ENCODE results near the gene TGFB1. TPM values are rescaled to one million over a fixed set of nuclear protein-coding genes. Genes with fewer than 3 reads are reported as not detected.
"Not testable (repeated sequence)": the region's sequence is repeated elsewhere in the genome, so short reads cannot be mapped to it uniquely, and the experiment has no call there.

The TGFB1 gene
- 11.6 and 11.7 TPM in 2 replicates for total RNA-seq (2014; rRNA removed)
- polyA plus RNA-seq (2012) = 36.1 TPM

DNA sequence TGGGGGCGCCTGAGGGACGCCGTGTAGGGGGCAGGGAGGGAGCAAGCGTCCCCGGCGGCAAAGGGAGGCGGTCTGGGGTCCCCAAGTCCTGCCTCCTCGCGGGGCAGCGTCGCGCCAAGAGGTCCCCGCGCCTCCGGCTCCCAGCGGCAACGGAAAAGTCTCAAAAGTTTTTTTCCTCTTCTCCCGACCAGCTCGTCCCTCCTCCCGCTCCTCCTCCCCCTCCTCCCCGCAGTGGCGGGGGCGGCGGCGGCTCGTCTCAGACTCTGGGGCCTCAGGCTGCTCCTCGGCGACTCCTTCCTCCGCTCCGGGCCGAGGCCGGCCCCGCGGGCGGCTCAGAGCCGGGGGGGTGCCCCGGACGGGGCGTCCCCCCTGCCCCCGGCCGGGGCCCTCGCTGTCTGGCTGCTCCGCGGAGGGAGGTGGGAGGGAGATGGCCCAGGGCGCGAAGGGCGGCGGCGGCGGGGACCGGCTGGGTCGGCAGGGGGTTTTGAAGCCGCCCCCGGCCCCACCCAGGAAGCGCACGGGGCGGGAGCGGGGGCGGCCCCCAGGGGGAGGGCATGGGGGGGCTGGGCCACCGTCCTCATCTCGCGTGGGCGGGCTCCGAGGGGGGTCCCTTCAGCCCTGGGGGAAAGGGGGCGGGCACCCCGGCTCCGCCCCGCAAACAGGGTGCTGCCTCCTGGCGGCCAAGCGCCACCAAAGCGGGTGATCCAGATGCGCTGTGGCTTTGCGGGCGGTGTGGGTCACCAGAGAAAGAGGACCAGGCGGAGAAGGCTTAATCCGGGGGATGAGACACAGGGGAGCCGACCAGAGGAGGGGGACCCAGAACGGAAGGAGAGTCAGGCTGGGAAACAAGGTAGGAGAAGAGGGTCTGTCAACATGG, at the start of gene TGFB1:
TGFB1 (minus strand) TSS at position 457 of the 877 bp plus-strand sequence. CDS start 878 bp downstream, outside the sequence.
- peak; percentile 78 for DNase-seq (ENCODE audit: low read depth)

DNA sequence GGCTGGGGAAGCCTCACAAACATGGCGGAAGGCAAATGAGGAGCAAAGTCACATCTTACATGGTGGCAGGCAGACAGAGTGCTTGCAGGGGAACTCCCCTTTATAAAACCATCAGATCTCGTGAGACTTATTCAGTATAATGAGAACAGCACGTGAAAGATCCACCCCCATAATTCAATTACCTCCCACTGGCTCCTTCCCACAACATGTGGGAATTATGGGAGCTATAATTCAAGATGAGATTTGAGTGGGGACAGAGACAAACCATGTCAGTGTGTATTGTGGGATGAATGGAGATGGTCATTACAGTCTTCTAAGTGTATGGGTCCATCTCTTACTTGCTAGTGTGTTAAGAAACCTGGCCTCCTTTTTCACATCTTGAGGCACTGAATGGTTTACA, 48.3 kb upstream of the TGFB1 start:
- no peak for DNase-seq (ENCODE audit: low read depth)

DNA sequence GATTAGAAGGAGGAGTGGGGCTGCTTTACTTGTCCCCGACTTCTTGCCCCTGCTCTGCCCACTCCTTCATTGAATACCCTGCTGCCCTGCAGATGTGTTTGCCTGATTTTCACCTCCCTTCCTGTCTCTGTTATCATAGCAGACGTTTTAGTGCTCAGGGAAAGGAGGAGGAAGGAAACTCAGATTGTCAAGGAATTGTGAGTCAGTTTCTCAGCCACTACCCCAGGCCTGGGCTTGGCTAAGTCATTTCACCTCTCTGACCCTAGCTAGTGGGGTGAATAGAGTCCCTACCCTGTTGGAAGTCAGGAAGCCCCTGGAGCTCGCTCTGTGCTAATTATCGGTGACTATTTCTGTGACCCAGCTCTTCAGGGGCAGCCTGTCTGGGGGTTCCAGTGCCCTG, 47.8 kb upstream of the TGFB1 start:
- DNase-seq (ENCODE audit: low read depth) = no peak

DNA sequence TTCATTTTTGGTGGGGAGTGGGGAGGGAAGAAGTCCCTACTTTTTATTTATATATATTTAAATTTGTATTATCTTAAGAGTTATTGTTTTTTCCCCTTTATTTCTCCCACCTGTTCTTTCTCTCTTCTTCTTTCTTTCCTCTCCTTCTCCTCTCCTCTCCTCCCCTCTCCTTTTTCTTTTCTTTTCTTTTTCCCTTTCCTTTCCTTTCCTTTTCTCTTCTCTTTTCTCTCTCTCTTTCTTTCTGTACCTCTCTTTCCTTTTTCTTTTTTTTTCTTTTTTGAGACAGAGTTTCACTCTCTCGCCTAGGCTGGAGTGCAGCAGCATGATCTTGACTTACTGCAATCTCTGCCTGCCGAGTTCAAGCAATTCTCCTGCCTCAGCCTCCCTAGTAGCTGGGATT, 45.8 kb upstream of the TGFB1 start:
- DNase-seq (ENCODE audit: low read depth) = no peak

DNA sequence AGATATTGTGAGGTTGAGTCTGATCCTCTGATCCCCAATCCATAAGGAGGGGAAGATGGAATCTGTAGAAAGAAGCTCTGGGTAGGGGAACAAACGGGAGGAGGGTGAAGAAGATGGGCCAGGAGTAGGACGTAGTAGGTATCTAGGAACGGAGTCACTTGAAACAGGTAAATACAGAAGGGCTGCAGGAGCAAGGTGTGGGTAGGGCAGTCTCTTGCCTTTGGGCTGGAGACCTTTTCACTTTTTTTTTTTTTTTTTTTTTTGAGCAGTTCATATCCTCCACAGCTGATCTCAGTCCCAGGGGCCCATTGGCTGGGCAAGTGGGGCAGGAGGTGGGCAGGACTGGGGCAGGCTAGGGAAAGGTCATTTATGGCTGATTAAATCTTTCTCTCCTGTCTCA, 45.4 kb upstream of the TGFB1 start:
- DNase-seq (ENCODE audit: low read depth) = no peak

DNA sequence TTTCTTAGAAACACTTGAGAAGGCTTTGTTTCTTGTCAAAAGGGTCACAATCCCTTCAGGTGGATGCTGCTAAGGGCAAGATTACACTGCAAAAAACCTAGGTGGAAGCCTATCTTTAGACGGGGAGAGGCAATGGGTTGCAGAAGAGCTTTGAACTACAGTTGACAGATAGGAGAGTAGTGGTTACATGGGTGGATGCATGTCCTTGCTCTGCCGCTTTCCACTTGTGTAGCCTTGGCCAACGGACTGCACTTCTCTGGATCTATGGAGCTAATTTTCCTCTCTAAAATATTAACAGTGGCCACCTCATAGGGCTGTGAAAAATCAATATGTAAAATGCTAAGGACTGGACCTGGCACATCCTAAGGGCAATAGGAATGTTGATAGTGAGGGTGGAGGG, 44.9 kb upstream of the TGFB1 start:
- no peak for DNase-seq (ENCODE audit: low read depth)

DNA sequence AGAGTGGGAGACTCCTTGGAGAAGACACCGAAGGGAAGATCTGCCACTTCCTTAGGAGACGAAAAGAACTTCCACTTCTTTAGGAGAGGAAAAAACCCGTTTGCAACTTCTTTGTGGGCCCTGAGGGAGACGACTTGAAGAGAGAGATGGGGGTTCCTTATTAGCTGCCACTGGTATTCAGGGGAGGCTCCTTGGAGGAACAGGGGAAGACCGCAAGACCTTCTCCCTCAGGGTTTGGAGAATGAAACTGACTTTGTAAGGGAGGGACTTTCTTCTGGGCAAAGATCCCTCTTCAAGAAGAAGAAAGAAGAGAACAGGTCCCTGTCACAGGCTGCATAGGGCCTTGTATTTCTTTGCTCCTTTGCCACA, 44.3 kb upstream of the TGFB1 start:
- DNase-seq (ENCODE audit: low read depth) = peak; percentile 4

DNA sequence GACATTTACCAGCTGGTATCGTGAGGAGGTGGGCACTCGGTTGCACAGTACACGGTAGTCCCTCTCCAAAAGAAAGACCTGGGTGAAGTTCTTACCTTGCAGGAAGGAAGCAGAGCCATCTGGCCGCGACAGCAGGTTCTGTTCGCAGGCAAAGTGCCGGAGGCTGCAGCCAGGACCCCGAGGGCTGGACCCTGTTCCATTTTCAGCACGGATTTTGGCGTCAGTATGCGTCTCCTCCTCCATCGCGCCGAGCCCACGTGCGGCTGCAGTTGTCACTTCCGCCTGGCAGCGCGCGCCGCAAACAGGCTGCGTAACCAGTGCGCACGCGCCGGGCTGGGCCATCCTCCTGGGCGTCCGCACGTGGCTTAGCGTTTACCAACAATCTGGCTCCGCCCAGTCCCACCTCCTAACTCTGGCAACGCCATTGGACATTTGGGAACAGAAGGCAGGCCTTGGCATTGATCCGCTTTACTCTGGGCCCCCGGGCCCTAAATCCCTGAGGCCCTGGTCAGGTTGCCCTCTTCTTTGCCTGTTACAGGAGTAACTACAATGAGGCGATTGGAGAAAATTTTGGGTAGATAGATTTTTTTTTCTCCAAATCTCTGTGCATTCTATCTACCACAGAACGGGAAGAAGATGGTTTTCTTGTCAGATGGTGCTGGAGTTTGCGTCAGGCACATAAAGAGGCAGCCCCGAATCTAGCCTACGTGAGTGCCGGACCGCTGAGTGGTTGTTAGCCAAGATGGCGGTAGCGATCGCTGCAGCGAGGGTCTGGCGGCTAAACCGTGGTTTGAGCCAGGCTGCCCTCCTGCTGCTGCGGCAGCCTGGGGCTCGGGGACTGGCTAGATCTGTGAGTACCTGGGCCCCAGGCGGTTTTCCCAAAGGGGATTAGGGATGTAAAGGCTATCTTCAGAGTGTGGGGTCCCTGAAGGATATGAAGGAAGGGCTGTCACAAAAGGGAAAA, 43.6 kb upstream of the TGFB1 start, which contains the start of the genes BCKDHA and EXOSC5:
BCKDHA (plus strand) TSS at position 733 of the 964 bp plus-strand sequence; CDS start at position 743, 10 bp downstream.
EXOSC5 (minus strand) TSS at position 274 of the 964 bp plus-strand sequence; CDS start at position 243, 31 bp downstream.
- DNase-seq (ENCODE audit: low read depth) = peak; percentile 99

DNA sequence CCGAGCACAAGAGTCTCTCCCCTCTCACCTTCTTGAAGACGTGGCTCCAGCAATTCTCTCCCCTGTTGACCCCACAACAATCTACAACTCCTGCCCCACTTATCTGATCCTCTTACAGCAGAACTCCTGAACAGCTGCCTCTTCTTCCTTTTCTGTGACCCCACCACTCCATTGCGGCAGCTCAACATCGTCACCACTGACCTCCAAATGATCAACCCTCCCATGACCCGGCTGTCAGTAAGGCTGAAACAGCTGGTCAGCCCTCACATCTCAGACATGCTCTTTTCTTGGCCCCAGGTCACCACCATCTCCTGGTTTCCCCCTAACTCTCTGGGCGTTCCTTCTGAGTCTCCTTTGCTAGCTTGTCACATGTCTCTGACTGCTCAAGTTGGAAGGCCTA, 41.6 kb upstream of the TGFB1 start:
- DNase-seq (ENCODE audit: low read depth) = no peak

DNA sequence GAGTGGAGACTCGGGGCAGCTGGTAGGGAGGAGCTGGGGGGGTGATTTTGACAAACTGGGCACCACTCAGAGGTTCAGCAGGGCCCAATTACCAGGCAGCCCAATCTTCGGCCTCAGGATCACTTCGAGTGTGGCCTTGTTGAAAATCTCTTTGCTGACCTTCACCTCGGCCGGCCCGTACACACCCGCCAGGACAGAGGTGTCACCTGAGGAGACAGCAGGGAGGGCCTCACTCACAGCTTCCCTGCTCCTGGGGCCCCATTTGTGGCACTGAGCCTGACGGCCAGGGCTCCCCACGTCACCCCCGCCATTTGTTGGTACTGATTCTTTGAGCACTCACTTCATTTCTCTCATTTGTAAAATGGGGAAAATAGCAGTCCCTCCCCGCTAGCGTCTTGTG, 39.1 kb upstream of the TGFB1 start:
- no peak for DNase-seq (ENCODE audit: low read depth)

DNA sequence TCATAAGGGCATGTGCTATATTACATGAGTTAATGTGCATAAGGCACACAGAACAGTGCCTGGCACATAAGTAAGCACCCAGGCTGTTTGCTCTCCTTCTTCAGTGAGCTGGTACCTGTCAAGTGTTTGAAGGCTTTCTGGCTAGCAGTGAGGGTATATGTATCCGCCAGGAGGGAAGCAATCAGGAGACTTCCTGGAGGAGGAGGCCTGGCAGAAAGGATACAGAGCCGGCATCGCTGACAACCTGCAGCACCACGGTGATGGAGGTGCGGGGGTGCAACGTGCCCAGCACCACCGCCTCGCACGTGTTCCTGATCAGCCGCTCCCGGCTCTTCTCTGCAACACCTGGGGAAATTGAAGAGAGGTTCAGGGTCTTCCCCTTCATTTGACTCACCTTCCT, 37.9 kb upstream of the TGFB1 start:
- DNase-seq (ENCODE audit: low read depth) = no peak

DNA sequence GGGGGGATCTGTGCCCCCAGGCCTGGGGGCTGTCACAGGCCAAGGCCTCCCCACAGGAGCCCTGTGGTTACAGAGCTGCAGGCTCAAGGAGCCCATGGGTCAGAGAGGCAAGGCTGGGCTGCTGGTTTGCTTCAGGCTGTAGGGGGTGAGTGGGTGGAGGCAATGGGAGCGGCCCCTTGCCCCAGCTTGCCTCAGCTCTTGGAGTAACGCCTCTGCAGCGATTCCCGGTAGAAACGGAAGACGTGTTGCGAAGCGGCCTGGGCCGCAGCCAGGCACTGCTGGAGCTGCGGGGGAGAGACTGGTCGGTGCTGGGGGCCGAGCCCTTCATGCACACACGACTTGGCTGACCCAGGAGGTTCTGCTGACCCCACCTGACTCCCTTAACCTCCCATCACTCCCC, 32.7 kb upstream of the TGFB1 start:
- DNase-seq (ENCODE audit: low read depth) = no peak

DNA sequence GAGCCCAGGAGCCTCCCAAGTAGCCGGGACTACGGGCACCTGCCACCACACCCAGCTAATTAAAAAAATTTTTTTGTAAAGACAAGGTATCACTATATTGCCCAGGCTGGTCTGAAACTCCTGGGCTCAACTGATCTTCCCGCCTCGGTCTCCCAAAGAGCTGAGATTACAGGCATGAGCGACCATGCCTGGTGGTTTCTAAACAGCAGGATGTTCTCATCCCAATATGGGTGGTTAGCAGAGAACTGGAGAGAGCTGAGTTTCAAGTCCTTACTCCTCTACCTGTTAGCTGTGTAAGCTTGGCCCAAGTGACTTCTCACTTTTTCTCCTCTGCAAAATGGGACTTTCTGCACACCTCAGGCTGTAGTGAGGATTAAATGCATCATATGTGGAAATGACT, 30.6 kb upstream of the TGFB1 start:
- no peak for DNase-seq (ENCODE audit: low read depth)

DNA sequence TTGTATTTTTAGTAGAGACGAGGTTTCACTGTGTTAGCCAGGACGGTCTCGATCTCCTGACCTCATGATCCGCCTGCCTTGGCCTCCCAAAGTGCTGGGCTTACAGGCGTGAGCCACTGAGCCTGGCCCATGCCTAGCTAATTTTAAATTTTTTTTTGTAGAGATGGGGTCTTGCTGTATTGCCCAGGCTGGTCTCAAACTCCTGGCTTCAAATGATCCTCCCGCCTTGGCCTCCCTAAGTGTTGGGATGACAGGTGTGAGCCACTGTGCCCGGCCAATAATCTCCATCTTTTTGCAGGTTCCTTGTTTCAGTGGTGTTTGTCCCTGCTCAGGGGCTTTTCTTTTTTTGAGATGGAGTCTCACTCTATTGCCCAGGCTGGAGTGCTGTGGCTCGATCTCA, 27.8 kb upstream of the TGFB1 start:
- not testable (repeated sequence) for DNase-seq (ENCODE audit: low read depth)

DNA sequence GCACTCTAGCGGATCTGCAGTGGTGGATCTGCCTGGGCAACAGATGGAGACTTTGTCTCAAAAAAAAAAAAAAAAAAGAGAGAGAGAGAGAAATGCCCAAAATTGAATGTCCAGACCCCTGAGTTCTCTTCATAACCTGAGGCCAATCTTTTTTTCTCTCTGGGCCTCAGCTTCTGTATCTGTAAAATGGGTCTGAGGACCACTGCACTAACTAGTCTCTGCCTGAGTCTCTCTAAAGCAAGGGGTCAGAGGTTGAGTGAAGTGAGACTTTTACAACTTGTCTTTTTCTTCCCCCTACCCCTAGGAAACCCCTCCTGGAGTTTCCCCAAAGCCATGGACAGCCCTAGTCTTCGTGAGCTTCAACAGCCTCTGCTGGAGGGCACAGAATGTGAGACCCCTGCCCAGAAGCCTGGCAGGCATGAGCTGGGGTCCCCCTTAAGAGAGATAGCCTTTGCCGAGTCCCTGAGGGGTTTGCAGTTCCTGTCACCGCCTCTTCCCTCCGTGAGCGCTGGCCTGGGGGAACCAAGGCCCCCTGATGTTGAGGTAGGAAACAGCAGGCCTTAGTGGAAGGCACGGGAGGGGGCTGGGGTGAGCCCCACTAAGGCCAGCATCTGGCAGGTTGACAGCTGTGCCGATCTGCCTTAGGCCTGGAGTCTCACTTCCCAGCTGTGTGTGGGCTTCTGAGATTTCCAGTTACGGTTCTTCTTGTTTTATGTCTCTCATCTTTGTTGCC, 24.4 kb upstream of the TGFB1 start:
- DNase-seq (ENCODE audit: low read depth) = no peak

DNA sequence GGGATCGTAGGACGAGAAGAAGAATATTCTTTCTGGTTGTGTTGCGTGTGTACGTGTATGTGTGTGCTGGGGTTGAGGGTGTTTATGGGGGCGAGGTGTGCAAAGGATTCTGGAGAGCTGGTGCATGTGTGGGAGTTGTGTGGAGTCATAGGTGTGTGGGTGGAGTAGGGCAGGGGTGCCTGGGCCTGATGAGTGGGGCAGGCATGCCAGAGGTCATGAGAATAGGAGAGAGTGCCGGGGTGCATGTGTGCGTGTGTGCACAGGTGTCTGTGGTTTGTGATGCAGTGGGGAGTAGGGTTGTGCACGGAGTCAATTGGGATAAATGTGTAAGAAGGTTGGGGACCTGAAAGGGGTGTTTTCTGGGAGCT, 23.3 kb upstream of the TGFB1 start:
- DNase-seq (ENCODE audit: low read depth) = no peak

DNA sequence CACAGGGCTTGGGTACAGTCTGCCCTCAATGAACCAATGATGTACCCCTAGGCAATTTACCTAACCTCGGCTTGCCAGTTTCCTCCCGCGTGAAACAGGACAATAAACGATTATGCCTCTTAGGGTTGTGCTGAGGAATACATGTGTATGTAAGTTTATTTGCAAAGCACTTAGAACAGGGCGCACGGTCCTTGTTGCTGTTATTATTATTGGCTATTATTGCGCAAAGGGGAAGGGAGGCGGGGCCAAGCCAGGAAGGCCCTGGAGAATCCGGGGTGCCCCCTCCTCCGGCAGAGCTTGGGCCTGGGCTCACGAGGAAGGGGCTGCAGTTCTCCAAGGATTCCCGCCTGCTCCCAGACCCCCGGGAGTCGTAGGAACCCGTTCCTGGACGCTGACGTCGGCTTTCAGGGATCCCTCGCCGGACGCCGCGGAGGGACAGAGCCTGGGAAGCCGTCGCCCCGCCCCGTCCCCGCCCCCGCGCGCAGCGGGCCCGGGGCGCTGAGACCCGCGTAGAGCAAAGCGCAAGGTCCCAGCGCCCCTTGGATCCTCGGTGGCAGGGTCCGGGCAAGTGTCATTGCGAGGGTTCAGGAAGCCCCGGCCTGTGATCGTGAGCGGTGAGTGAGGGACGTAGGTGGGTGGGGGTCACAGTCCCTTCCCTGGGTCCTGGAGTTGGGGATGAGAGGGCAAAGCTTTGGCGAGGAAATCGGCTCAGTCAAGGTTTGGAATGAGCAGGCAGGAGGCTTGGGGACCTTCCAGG, 22.7 kb upstream of the TGFB1 start, which contains the start of gene TMEM91:
TMEM91 (plus strand) TSS at position 293 of the 757 bp plus-strand sequence. CDS start 1,777 bp downstream, outside the sequence.
- DNase-seq (ENCODE audit: low read depth) = no peak

DNA sequence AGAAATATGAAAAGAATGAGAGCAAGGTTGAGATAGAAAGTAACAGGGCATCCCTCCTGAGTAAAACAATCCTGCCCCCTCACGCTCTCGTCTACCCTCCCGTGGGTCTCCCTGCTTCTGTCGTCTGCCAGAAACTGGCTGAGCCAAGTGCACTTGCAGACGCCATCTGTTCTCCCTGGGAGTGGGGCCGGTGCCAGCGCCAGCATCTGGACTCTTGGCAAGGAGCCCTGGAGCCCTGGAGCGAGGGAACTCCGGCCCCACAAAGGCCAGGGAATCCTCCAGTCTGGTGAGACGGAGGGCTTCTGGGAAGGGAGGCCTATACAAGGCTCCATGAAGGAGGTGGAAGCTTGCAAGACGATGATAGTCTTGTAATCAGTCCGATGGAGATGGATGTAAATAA, 20.3 kb upstream of the TGFB1 start:
- peak; percentile 88 for DNase-seq (ENCODE audit: low read depth)

DNA sequence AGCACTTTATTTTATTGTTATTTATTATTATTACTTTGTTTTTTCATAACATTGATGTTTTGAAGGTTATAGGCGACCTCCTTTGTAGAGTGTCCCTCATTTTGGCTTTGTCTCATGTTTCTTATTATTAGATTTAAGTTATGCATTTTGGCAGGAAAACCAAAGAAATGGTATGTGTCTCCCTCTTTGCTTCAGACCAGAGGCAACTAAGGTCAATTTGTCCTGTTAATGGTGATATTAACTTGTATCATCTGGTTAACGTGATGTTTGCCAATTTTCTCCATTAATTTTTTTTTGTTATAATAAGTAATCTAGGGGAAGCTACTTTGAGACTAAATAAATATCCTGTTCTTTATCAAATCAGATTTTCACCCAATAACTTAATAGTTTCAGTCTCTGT, 18.8 kb upstream of the TGFB1 start:
- DNase-seq (ENCODE audit: low read depth) = no peak

DNA sequence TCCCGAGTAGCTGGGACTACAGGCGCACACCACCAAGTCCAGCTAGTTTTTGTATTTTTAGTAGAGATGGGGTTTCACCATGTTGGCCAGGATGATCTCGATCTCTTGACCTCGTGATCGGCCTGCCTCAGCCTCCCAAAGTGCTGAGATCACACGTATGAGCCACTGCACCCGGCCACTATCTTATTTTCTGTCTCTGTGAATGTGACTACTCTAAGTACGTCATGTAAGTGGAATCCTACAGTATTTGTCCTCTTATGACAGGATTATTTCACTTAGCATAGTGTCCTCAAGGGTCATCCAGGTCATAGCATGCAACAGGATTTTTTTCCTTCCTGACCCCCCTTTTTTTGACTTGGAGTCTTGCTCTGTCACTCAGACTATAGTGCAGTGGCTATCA, 17.8 kb upstream of the TGFB1 start:
- no peak for DNase-seq (ENCODE audit: low read depth)

DNA sequence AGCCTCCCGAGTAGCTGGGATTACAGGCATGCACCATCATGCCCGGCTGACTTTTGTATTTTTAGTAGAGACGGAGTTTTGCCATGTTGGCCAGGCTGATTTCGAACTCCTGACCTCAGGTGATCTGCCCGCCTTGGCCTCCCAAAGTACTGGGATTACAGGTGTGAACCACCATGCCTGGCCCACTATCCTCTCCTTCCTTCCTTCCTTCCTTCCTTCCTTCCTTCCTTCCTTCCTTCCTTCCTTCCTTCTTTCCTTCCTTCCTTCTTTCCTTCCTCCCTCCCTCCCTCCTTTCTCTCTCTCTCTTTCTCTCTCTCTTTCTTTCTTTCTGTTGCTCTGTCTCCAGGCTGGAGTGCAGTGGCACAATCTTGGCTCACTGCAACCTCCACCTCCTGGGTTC, 17.4 kb upstream of the TGFB1 start:
- not testable (repeated sequence) for DNase-seq (ENCODE audit: low read depth)

Measured in LHCN-M2 (cell line).